GM12878 (cell line): ENCODE data around the gene FOXK2.

Experiments
- CBFB ChIP-seq: IDR thresholded peaks from 2 replicates; pipeline ENCODE4 v1.6.1; 2016; ENCODE audit warnings: antibody characterized with exemption, low read depth
- CHD1 ChIP-seq: IDR thresholded peaks from 2 replicates; pipeline ENCODE4 v1.6.1; 2012; ENCODE audit warnings: low read depth, low read length, improper control_type of control experiment
- CUX1 ChIP-seq: IDR thresholded peaks from 2 replicates; pipeline ENCODE4 v1.6.1; 2012; ENCODE audit warnings: improper control_type of control experiment, low read depth, low read length; ENCODE audit not compliant: insufficient replicate concordance
- EP300 ChIP-seq, 2 experiments: fragments of 150-350 bp in 1 of 2; IDR thresholded peaks; 2 replicates each; pipeline ENCODE4 v1.6.1; 2011 to 2012; ENCODE audit warnings: low read depth in 2 of 2, low read length in 2 of 2, borderline replicate concordance in 1 of 2, improper control_type of control experiment in 1 of 2, inconsistent platforms in 1 of 2; ENCODE audit not compliant: control insufficient read depth in 1 of 2
- GABPA ChIP-seq: IDR thresholded peaks from 2 replicates; pipeline ENCODE4 v1.6.1; 2014; ENCODE audit warnings: antibody characterized with exemption, low read depth, mild to moderate bottlenecking, inconsistent platforms
- MTA3 ChIP-seq: IDR thresholded peaks from 2 replicates; pipeline ENCODE4 v1.6.1; 2012; ENCODE audit warnings: low read length, inconsistent platforms, borderline replicate concordance
- MYC ChIP-seq: IDR thresholded peaks from 2 replicates; pipeline ENCODE4 v1.6.1; 2011; ENCODE audit warnings: mild to moderate bottlenecking, low read length, moderate library complexity, inconsistent platforms; ENCODE audit not compliant: insufficient read depth, insufficient replicate concordance, insufficient read length, severe bottlenecking
- POLR2A ChIP-seq: IDR thresholded peaks from 2 replicates; pipeline ENCODE4 v1.6.1; 2011; ENCODE audit warnings: low read depth, mild to moderate bottlenecking, low read length
- POLR2AphosphoS5 ChIP-seq: IDR thresholded peaks from 2 replicates; pipeline ENCODE4 v1.6.1; 2011; ENCODE audit warnings: mild to moderate bottlenecking, low read length, inconsistent platforms
- TCF12 ChIP-seq: IDR thresholded peaks from 2 replicates; pipeline ENCODE4 v1.6.1; 2011; ENCODE audit warnings: low read depth, mild to moderate bottlenecking, low read length
- YY1 ChIP-seq: IDR thresholded peaks from 2 replicates; pipeline ENCODE4 v1.6.1; 2011; ENCODE audit warnings: low read depth, mild to moderate bottlenecking, low read length
- ZBTB40 ChIP-seq: fragments of 450-650 bp; IDR thresholded peaks from 2 replicates; pipeline ENCODE4 v1.6.1; 2016; ENCODE audit warnings: mild to moderate bottlenecking, moderate library complexity, borderline replicate concordance
- TF ChIP-seq, protein P1 (sequence below): IDR thresholded peaks from 2 replicates; pipeline ENCODE4 v1.6.1; 2011; ENCODE audit warnings: low read depth, low read length, improper control_type of control experiment, borderline replicate concordance
- TF ChIP-seq, protein P2 (sequence below), 3 experiments: IDR thresholded peaks in 2 of 3; conservative IDR thresholded peaks in 1 of 3; 2 replicates each; pipeline ENCODE4 v1.5.1; 2011; ENCODE audit warnings: low read depth in 3 of 3, low read length in 3 of 3, mild to moderate bottlenecking in 3 of 3, control low read depth in 2 of 3, moderate library complexity in 2 of 3, inconsistent platforms in 1 of 3, mixed read lengths in 1 of 3; ENCODE audit not compliant: control insufficient read depth in 2 of 3, insufficient read depth in 1 of 3; ENCODE audit errors: extremely low read depth in 1 of 3

DNA sequence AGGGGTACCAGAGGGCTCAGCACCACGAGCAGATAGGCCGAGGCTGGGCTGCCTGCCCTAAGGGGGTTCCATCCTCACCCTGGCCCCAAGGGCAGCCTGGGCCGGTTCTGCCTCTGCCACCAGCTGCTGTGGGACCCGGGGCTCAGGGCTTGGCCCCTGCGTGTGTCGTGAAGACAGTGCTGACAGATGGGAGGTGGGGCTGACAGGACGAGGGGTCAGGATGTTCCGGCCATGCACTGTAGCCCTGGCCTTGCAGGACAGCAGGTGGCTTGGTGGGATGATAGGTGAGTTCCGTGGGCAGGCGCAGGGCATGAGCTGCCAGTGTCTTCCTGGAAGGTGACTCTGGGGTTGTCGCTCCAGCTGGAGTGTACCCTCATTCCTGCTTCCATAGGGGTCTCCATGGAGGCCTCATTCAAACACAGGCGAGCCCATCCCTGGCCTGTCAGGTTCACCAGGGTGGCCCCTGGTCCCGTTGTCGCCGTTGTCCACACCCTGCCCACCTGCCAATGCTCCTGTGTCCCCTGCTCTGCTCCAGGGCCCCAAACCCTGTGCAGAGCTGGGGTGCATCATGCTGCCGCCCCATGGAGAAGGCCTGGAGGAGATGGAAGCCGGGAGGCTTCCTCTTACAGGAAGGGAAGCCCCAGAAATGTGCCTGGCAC, 71.5 kb downstream of the FOXK2 start:
- TF ChIP-seq POLR2A = peak; percentile 57
- TF ChIP-seq POLR2AphosphoS5 = no peak
- TF ChIP-seq, protein P1, sequence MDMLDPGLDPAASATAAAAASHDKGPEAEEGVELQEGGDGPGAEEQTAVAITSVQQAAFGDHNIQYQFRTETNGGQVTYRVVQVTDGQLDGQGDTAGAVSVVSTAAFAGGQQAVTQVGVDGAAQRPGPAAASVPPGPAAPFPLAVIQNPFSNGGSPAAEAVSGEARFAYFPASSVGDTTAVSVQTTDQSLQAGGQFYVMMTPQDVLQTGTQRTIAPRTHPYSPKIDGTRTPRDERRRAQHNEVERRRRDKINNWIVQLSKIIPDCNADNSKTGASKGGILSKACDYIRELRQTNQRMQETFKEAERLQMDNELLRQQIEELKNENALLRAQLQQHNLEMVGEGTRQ = no peak
- no peak for TF ChIP-seq MTA3
- TF ChIP-seq CUX1 = no peak
- no peak for TF ChIP-seq CHD1
- TF ChIP-seq EP300 (IDR thresholded peaks at IDR 0.05; ENCODE audit: borderline replicate concordance in 1 of 2, control insufficient read depth in 1 of 2, low read depth in 2 of 2, low read length in 2 of 2) = no peak
- TF ChIP-seq TCF12 = no peak
- TF ChIP-seq, protein P2, sequence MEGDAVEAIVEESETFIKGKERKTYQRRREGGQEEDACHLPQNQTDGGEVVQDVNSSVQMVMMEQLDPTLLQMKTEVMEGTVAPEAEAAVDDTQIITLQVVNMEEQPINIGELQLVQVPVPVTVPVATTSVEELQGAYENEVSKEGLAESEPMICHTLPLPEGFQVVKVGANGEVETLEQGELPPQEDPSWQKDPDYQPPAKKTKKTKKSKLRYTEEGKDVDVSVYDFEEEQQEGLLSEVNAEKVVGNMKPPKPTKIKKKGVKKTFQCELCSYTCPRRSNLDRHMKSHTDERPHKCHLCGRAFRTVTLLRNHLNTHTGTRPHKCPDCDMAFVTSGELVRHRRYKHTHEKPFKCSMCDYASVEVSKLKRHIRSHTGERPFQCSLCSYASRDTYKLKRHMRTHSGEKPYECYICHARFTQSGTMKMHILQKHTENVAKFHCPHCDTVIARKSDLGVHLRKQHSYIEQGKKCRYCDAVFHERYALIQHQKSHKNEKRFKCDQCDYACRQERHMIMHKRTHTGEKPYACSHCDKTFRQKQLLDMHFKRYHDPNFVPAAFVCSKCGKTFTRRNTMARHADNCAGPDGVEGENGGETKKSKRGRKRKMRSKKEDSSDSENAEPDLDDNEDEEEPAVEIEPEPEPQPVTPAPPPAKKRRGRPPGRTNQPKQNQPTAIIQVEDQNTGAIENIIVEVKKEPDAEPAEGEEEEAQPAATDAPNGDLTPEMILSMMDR (IDR thresholded peaks at IDR 0.05 in 2 of 3, conservative IDR thresholded peaks at IDR 0.05 in 1 of 3; ENCODE audit: control insufficient read depth in 2 of 3, extremely low read depth in 1 of 3, insufficient read depth in 1 of 3, low read depth in 3 of 3, low read length in 3 of 3) = no peak
- TF ChIP-seq GABPA = no peak
- TF ChIP-seq MYC = no peak
- no peak for TF ChIP-seq ZBTB40
- no peak for TF ChIP-seq CBFB
- TF ChIP-seq YY1 = no peak
